B cell (primary cell): ENCODE data around the gene HTRA2. TPM values are rescaled to one million over a fixed set of nuclear protein-coding genes. Genes with fewer than 3 reads are reported as not detected.

Experiments
- ATAC-seq: fragments of 200-7000 bp; cut with Tn5 transposase; one replicate; pipeline ENCODE4 v1.10.0; 2021; ENCODE audit warnings: low read depth, mild to moderate bottlenecking, moderate number of reproducible peaks, moderate library complexity
- CTCF ChIA-PET: fragments of 350-600 bp; sonication (Branson Sonifier 250); formaldehyde crosslinking; loops from one replicate; lab custom pipeline; 2021; ENCODE audit warnings: antibody characterized with exemption, inconsistent platforms; lab: Charles Lee
- POLR2A ChIA-PET: fragments of 350-600 bp; sonication (Branson Sonifier 250); formaldehyde crosslinking; loops from one replicate; lab custom pipeline; 2021; ENCODE audit warnings: antibody characterized with exemption; lab: Charles Lee
- DNase-seq: peaks from one replicate; pipeline ENCODE4 v3.0.0; 2013
- H2AFZ ChIP-seq: 2 replicates; pipeline ENCODE4 v1.6.1; 2012; ENCODE audit warnings: mild to moderate bottlenecking, low read depth, low read length; ENCODE audit not compliant: insufficient read depth, poor library complexity, severe bottlenecking
- H3K27ac ChIP-seq, 2 donors: 1 replicate in 1 of 2; 2 replicates in 1 of 2; pipeline ENCODE4 v1.5.1; 2012 to 2013; ENCODE audit warnings: low read length in 2 of 2, mild to moderate bottlenecking in 2 of 2, moderate library complexity in 1 of 2
- H3K27me3 ChIP-seq, 4 experiments: fragments of 200-600 bp in 1 of 4; sonication (generic) in 1 of 4; replicated peaks in 1 of 4; 1 replicate in 2 of 4; 2 replicates in 2 of 4; pipeline versions ENCODE4 v1.6.1 to v1.7.0; 2013 to 2016; ENCODE audit warnings: low read length in 3 of 4, mild to moderate bottlenecking in 2 of 4, mixed read lengths in 1 of 4, moderate library complexity in 1 of 4; ENCODE audit not compliant: insufficient read depth in 4 of 4, control insufficient read depth in 3 of 4; ENCODE audit errors: control extremely low read depth in 1 of 4
- H3K36me3 ChIP-seq, 2 experiments: replicated peaks in 1 of 2; 1 replicate in 1 of 2; 2 replicates in 1 of 2; pipeline versions ENCODE4 v1.6.1 to v1.7.1; 2013; ENCODE audit warnings: low read length in 1 of 2; ENCODE audit not compliant: insufficient read depth in 2 of 2, control insufficient read depth in 1 of 2; ENCODE audit errors: control extremely low read depth in 1 of 2, extremely low read depth in 1 of 2
- H3K4me1 ChIP-seq, 2 donors: fragments of 200-600 bp in 1 of 2; sonication (generic) in 1 of 2; 1 replicate in 1 of 2; 2 replicates in 1 of 2; pipeline versions ENCODE4 v1.5.1 to v1.6.1; 2013 to 2017; ENCODE audit warnings: low read length in 2 of 2; ENCODE audit not compliant: control insufficient read depth in 2 of 2, insufficient read depth in 2 of 2
- H3K4me2 ChIP-seq: replicated peaks from 2 replicates; pipeline ENCODE3; 2012; ENCODE audit warnings: mild to moderate bottlenecking, low read depth, low read length; ENCODE audit not compliant: poor library complexity, severe bottlenecking
- H3K4me3 ChIP-seq, 5 experiments: fragments of 200-600 bp in 1 of 5; sonication (generic) in 1 of 5; 1 replicate in 3 of 5; 2 replicates in 2 of 5; pipeline versions ENCODE4 v1.5.1 to v1.7.0; 2011 to 2016; ENCODE audit warnings: low read length in 4 of 5, mild to moderate bottlenecking in 4 of 5, low read depth in 2 of 5, control low read depth in 1 of 5, moderate library complexity in 1 of 5; ENCODE audit not compliant: insufficient read depth in 1 of 5; ENCODE audit errors: control extremely low read depth in 1 of 5, extremely low read depth in 1 of 5
- H3K79me2 ChIP-seq: fragments of 200-600 bp; sonication (generic); one replicate; pipeline ENCODE4 v1.6.0; 2016; ENCODE audit warnings: low read length; ENCODE audit not compliant: control insufficient read depth, insufficient read depth
- H3K9ac ChIP-seq: fragments of 200-600 bp; sonication (generic); 2 replicates; pipeline ENCODE4 v1.6.1; 2017; ENCODE audit warnings: mild to moderate bottlenecking, low read length, moderate library complexity
- H3K9me3 ChIP-seq, 3 donors: one replicate each; pipeline versions ENCODE4 v1.6.1 to v1.7.1; 2013; ENCODE audit warnings: low read length in 2 of 3; ENCODE audit not compliant: control insufficient read depth in 2 of 3, insufficient read depth in 1 of 3; ENCODE audit errors: control extremely low read depth in 1 of 3
- H4K20me1 ChIP-seq: 2 replicates; pipeline ENCODE4 v1.6.0; 2012; ENCODE audit warnings: mild to moderate bottlenecking, low read length; ENCODE audit not compliant: insufficient read depth, control insufficient read depth, poor library complexity, severe bottlenecking
- H3K27ac Mint-ChIP-seq: one replicate; pipeline ENCODE4 v1.8.0; 2021; ENCODE audit warnings: mixed read lengths
- H3K27me3 Mint-ChIP-seq: one replicate; pipeline ENCODE4 v1.8.0; 2021; ENCODE audit warnings: mixed read lengths
- H3K4me1 Mint-ChIP-seq: one replicate; pipeline ENCODE4 v1.8.0; 2021; ENCODE audit warnings: mixed read lengths
- H3K4me3 Mint-ChIP-seq: one replicate; pipeline ENCODE4 v1.8.0; 2021; ENCODE audit warnings: mixed read lengths
- H3K9me3 Mint-ChIP-seq: one replicate; pipeline ENCODE4 v1.8.0; 2022; ENCODE audit warnings: mixed read lengths; ENCODE audit not compliant: insufficient read depth
- CTCF ChIP-seq: fragments of 200-600 bp; IDR thresholded peaks from one replicate; pipeline ENCODE4 v1.8.0; 2022; ENCODE audit warnings: antibody characterized with exemption, mild to moderate bottlenecking
- EZH2 ChIP-seq: IDR thresholded peaks from 2 replicates; pipeline ENCODE4 v1.6.1; 2012; ENCODE audit warnings: borderline replicate concordance, low read depth, mild to moderate bottlenecking, moderate library complexity, low read length; ENCODE audit not compliant: insufficient read depth, poor library complexity, severe bottlenecking
- WGBS: methylation state at CpG from one replicate; pipeline ENCODE4 v1.1.5; 2013; ENCODE audit warnings: missing lambda C conversion rate; ENCODE audit not compliant: insufficient coverage; 5-methylcytosine and 5-hydroxymethylcytosine counted together
- intact Hi-C: fragments of 100-400 bp; cut with micrococcal nuclease; formaldehyde crosslinking; loops from one replicate; pipeline ENCODE4 v1.10.0; 2022
- polyA plus RNA-seq: library from polyadenylated mRNA; depleted of rRNA; stranded (reverse); fragments of >200 nt; gene quantifications from 2 replicates; pipeline ENCODE4 v1.2.3, GENCODE V29; 2012
- total RNA-seq, 2 donors: library from RNA; stranded (reverse); fragments of 120-200 nt in 1 of 2; gene quantifications; 1 replicate in 1 of 2; 2 replicates in 1 of 2; pipeline versions ENCODE4 v1.2.3 to v1.2.4, GENCODE V29; 2013 to 2022

The HTRA2 gene
- total and polyA plus RNA-seq, 2 donors (not counting 1 experiment from before 2014, with no cell fraction given): 52.8 to 111 TPM

- H3K4me1 Mint-ChIP-seq: peaks cover 24% of the 10 kb centered on the region
- CTCF ChIA-PET: no interaction called here
- WGBS: 100% methylated on average over 1 of the region's 3 CpGs
- Histone ChIP-seq H3K27ac (no peak overlapping the region), H3K4me1 (peaks cover 14 to 22% of the 10 kb centered on the region in 2 donors), H3K4me2 (no peak overlapping the region), H3K27me3 (peaks cover 0 to 2% (median 0%) of the 10 kb centered on the region in 4 experiments), H3K9me3 (no peaks in the 10 kb centered on the region), H2AFZ (no peak overlapping the region), H3K36me3 (no peaks in the 10 kb centered on the region), H3K4me3 (no peak overlapping the region), H3K9ac (no peak overlapping the region), H3K79me2 (no peaks in the 10 kb centered on the region), H4K20me1 (no peaks in the 10 kb centered on the region)
- ATAC-seq (no peak), DNase-seq (no peak)
- no peaks in the 10 kb centered on the region for H3K27me3 Mint-ChIP-seq
- H3K9me3 Mint-ChIP-seq: no peaks in the 10 kb centered on the region
- POLR2A ChIA-PET: no interaction called here
- H3K27ac Mint-ChIP-seq: no peak overlapping the region
- no peak for TF ChIP-seq CTCF
- no peak for TF ChIP-seq EZH2
- no peak overlapping the region for H3K4me3 Mint-ChIP-seq
- intact Hi-C loops: no loop called here
Measured at GRCh38 chr2:74581463-74581862, 51.7 kb downstream of the HTRA2 start.

- Mint-ChIP-seq H3K27ac (no peak overlapping the region), H3K4me1 (peaks cover 17% of the 10 kb centered on the region), H3K27me3 (no peaks in the 10 kb centered on the region), H3K9me3 (no peaks in the 10 kb centered on the region), H3K4me3 (no peak overlapping the region)
- Histone ChIP-seq H3K36me3 (no peaks in the 10 kb centered on the region), H3K27me3 (peaks cover 0 to 2% (median 0%) of the 10 kb centered on the region in 4 experiments), H3K4me2 (no peak overlapping the region), H3K9ac (no peak overlapping the region), H2AFZ (no peak overlapping the region), H3K79me2 (no peaks in the 10 kb centered on the region), H3K4me1 (peaks cover 7 to 15% of the 10 kb centered on the region in 2 donors), H3K4me3 (no peak overlapping the region), H3K9me3 (no peaks in the 10 kb centered on the region), H3K27ac (no peak overlapping the region), H4K20me1 (no peaks in the 10 kb centered on the region)
- POLR2A ChIA-PET: no interaction called here
- DNase-seq (no peak), ATAC-seq (no peak)
- intact Hi-C loops: no loop called here
- TF ChIP-seq EZH2: no peak
- no peak for TF ChIP-seq CTCF
- CTCF ChIA-PET: interaction anchor here (8.4 kb wide), 1 partner anchor 7 kb away, joined by 103 read pairs; no protein-coding TSS in a partner anchor
- WGBS: no CpG with 5 or more reads among the region's 2 CpGs
Measured at GRCh38 chr2:74582184-74582583, 52.5 kb downstream of the HTRA2 start.

Other genes starting within 250 kb of the HTRA2 start
- gene SLC4A5, start 186.5 kb upstream of the HTRA2 start, total RNA-seq: 9.7 and 12.3 TPM in 2 replicates
- gene SLC4A5, start 186.5 kb upstream of the HTRA2 start, polyA plus RNA-seq: 2.7 and 3.3 TPM in 2 replicates
- 134 and 143 TPM in 2 replicates for gene DCTN1, start 149.6 kb upstream of the HTRA2 start, total RNA-seq
- 45.6 and 46.7 TPM in 2 replicates for gene DCTN1, start 149.6 kb upstream of the HTRA2 start, polyA plus RNA-seq
- gene C2orf81, start 108.3 kb upstream of the HTRA2 start, total RNA-seq: 8.6 and 9.1 TPM in 2 replicates
- 2.5 and 5.4 TPM in 2 replicates for gene C2orf81, start 108.3 kb upstream of the HTRA2 start, polyA plus RNA-seq
- gene WDR54, start 108.2 kb upstream of the HTRA2 start, total RNA-seq: 39.0 and 42.2 TPM in 2 replicates
- gene WDR54, start 108.2 kb upstream of the HTRA2 start, polyA plus RNA-seq: 36.5 and 52.8 TPM in 2 replicates
- gene RTKN, start 88.0 kb upstream of the HTRA2 start, total RNA-seq: 10.5 and 12.2 TPM in 2 replicates
- 5.1 TPM in 2 replicates for gene RTKN, start 88.0 kb upstream of the HTRA2 start, polyA plus RNA-seq
- 77.5 and 78.6 TPM in 2 replicates for gene INO80B, start 74.8 kb upstream of the HTRA2 start, total RNA-seq
- 30.4 and 38.3 TPM in 2 replicates for gene INO80B, start 74.8 kb upstream of the HTRA2 start, polyA plus RNA-seq
- gene WBP1, start 71.5 kb upstream of the HTRA2 start, total RNA-seq: 91.5 and 98.4 TPM in 2 replicates
- 159 and 207 TPM in 2 replicates for gene WBP1, start 71.5 kb upstream of the HTRA2 start, polyA plus RNA-seq
- gene MOGS, start 64.6 kb upstream of the HTRA2 start, total RNA-seq: 87.8 and 88.2 TPM in 2 replicates
- 61.6 and 103 TPM in 2 replicates for gene MOGS, start 64.6 kb upstream of the HTRA2 start, polyA plus RNA-seq
- 61.5 and 70.0 TPM in 2 replicates for gene MRPL53, start 57.3 kb upstream of the HTRA2 start, total RNA-seq
- 32.9 and 59.3 TPM in 2 replicates for gene MRPL53, start 57.3 kb upstream of the HTRA2 start, polyA plus RNA-seq
- 61.6 and 69.3 TPM in 2 replicates for gene CCDC142, start 46.9 kb upstream of the HTRA2 start, total RNA-seq
- 12.4 and 13.0 TPM in 2 replicates for gene CCDC142, start 46.9 kb upstream of the HTRA2 start, polyA plus RNA-seq
- 69.4 and 72.3 TPM in 2 replicates for gene TTC31, start 46.9 kb upstream of the HTRA2 start, total RNA-seq
- 50.3 and 68.5 TPM in 2 replicates for gene TTC31, start 46.9 kb upstream of the HTRA2 start, polyA plus RNA-seq
- 0.97 and 2.0 TPM in 2 replicates for gene LBX2, start 30.3 kb upstream of the HTRA2 start, total RNA-seq
- 1.1 TPM in 1 of 2 replicates, not detected in the other for gene LBX2, start 30.3 kb upstream of the HTRA2 start, polyA plus RNA-seq
- 34.3 and 40.1 TPM in 2 replicates for gene PCGF1, start 22.2 kb upstream of the HTRA2 start, total RNA-seq
- 21.9 and 30.0 TPM in 2 replicates for gene PCGF1, start 22.2 kb upstream of the HTRA2 start, polyA plus RNA-seq
- gene TLX2, start 15.5 kb upstream of the HTRA2 start, total RNA-seq: 0.19 TPM in 1 of 2 replicates, not detected in the other
- gene TLX2, start 15.5 kb upstream of the HTRA2 start, polyA plus RNA-seq: 0.06 TPM in 1 of 2 replicates, not detected in the other
- gene DQX1, start 3.7 kb upstream of the HTRA2 start, total RNA-seq: 0.57 and 0.87 TPM in 2 replicates
- 0.46 and 1.1 TPM in 2 replicates for gene DQX1, start 3.7 kb upstream of the HTRA2 start, polyA plus RNA-seq
- gene AUP1, start 227 bp upstream of the HTRA2 start, total RNA-seq: 190 and 201 TPM in 2 replicates
- 525 and 574 TPM in 2 replicates for gene AUP1, start 227 bp upstream of the HTRA2 start, polyA plus RNA-seq
- gene LOXL3, start 24.0 kb downstream of the HTRA2 start, total RNA-seq: 0.66 and 1.2 TPM in 2 replicates
- gene LOXL3, start 24.0 kb downstream of the HTRA2 start, polyA plus RNA-seq: 0.97 and 1.2 TPM in 2 replicates
- gene DOK1, start 24.8 kb downstream of the HTRA2 start, total RNA-seq: 41.4 and 46.5 TPM in 2 replicates
- 23.1 and 29.1 TPM in 2 replicates for gene DOK1, start 24.8 kb downstream of the HTRA2 start, polyA plus RNA-seq
- not detected in 2 replicates for gene M1AP, start 118.4 kb downstream of the HTRA2 start, total RNA-seq
- gene M1AP, start 118.4 kb downstream of the HTRA2 start, polyA plus RNA-seq: 0.15 TPM in 1 of 2 replicates, not detected in the other
- gene SEMA4F, start 124.3 kb downstream of the HTRA2 start, total RNA-seq: 18.9 and 19.3 TPM in 2 replicates
- 4.5 and 5.4 TPM in 2 replicates for gene SEMA4F, start 124.3 kb downstream of the HTRA2 start, polyA plus RNA-seq